SU-DHL-6 (cell line): ENCODE results near the gene ZDHHC23.

Source experiments
- CTCF ChIP-seq: fragments of 200-600 bp; sonication (generic); IDR thresholded peaks from one replicate; pipeline ENCODE4 v1.5.1; 2017; ENCODE audit warnings: antibody characterized with exemption, mild to moderate bottlenecking, low read length, moderate library complexity; ENCODE audit not compliant: insufficient read depth, poor library complexity, severe bottlenecking
- EZH2phosphoT487 ChIP-seq: fragments of 200-600 bp; sonication (generic), shearing (Covaris generic); conservative IDR thresholded peaks from 2 replicates; pipeline ENCODE4 v1.6.1; 2018; ENCODE audit warnings: mild to moderate bottlenecking, antibody characterized with exemption, low read length, moderate library complexity, mixed read lengths

DNA sequence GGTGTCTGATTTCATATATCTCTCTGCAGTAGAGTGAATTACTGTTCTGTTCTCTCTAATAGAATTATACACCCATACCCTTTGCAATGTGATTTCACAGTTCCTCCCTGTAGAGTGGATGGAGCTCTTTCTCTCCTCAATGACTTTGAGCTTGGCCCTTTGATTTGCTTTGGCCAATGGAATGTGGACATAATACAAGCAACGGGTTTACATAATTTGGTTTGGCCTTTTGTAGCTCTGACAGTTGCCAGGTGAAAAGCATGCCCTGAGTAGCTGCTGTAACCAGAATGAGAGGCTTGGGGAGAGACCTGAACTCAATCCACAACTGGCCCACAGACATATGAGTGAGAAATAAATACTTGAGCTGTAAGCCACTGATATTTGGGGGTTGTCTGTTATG, 32.1 kb downstream of the ZDHHC23 start:
- no peak for TF ChIP-seq CTCF
- no peak for TF ChIP-seq EZH2phosphoT487
